ENCODE results near the gene RXRA.

RXRA gene

DNA sequence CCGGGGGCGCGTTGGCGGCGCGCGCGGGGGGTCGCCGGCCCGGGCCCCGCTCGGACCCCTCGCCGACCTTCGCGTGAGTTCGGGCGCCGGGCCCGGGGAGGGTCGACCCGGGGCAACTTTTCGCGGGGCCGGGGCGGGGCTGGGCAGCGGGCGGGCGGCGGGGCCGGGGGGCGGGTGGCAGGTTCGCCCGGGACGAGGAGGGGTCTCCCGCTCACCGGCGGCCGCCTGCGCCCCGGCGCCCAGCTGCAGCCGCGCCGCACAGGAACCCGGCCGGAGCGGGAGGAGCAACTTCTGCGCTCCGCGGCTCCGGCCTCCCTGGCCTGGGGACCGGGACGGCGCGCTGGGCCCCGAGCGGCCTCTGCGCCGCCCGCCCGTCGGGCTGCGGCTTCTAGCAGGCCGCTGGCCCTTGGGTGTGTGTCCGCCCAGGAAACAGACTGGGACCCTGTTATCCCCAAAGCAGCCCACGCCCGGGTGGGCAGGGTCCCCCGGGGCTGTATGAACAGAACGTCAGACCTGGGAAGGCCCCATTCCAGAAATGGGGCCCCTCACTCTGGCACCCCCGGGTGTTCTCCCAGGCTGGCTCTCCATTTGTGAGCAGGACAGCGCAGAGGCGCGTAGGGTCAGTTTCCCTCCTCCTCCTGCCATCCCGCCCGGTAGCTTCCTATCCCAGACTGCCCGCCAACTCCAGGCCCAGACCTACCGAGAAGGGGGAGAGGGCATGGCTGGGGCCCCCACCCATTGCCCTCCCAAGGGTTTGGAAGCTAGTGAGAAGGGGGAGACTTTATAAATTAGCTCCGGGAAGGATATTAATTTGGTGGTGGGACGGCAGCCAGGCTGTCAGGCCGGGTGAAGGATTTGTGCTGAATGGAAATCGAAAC lies 708 bp downstream of the RXRA start:
- no peak for DNase-seq

DNA sequence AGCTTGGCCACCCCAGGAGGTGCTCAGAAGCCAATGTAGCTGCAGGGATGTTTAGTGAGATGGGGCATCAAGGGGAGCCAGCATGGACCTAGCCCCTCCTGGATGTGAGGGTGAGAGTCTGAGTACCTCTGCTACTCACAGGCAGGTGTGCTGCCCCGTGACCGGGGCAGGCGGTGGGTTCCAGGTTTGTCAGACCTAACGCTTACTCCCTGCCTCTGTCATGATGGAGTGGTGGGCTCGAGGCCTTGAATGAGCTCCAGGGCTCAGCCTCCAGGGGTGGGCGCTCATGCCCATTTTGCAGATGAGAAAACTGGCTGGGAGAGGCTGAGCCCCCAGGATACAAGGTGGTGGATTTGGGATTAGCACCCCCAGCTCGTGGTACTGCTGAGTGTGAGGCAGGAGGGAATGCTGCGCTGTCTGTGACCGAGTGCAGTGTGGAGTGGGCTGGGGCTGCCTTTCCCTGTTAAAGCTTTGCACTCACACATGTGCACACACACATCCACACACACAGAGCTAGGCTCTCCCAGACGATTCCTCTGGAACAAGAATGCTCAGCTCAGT lies 1.5 kb downstream of the RXRA start:
- DNase-seq, result no peak

DNA sequence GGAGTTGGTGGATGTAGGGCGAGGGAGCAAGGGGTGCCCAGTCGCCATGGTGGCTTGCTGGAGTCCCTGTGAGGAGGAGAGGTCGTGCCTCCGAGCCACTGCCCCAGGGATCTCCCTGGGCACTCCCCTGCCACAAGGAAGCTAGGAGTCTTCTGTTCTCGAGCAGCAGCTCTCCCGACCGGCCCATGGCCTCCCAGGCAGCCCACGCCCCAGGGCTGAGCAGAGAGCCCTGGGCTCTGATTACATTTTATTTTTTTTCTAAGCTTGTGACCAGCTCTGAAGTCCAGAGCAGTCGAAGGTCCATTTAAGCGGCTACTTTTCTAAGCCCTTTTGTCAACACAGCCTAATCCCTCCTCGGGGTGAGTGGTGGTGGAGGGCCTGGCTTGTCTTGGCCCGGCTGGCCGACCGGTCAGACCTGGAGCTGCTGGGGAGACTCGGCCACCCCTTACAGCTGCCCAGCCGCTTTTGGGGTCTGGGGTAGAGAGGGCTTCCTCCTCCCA lies 2.1 kb downstream of the RXRA start:
- DNase-seq, result no peak

DNA sequence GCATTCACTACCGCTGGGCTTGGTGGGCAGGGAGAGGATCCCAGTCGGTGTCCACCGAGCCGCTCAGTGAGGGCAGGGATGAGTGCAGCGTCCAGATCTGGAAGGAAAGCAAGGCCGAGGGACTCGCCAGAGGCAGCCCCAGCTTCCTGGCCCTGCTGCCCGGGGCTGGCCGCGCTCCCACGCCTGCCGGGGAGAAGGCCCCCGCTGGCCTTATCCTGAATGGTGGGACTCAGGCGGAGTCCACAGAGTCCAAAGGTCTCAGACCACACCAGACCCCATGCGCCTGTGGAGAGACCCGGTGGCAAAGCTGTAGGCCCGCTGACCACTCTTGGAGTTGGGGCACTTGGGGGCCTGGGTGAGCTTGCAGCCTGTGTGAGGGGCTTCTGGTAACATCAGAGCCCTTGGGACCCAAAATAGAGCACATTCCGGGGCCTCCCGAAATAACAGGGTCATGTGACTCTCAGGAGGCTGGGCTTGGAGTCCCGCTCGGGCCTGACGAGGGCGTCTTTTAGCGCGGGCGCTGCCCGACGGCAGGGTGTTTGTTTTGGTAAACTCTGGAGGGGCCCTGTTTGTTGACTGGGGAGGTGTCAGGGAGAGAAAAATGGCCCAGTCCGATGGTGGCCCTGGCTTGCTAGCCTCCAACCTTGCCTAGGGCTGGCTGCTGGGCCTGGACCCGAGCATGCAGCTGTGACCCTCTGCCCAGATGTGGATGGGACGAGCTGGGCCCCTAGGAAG lies 2.8 kb downstream of the RXRA start:
- no peak for DNase-seq

GRCh38 chr9:134329576-134329855 lies 3.3 kb downstream of the RXRA start:
- no peak for DNase-seq

DNA sequence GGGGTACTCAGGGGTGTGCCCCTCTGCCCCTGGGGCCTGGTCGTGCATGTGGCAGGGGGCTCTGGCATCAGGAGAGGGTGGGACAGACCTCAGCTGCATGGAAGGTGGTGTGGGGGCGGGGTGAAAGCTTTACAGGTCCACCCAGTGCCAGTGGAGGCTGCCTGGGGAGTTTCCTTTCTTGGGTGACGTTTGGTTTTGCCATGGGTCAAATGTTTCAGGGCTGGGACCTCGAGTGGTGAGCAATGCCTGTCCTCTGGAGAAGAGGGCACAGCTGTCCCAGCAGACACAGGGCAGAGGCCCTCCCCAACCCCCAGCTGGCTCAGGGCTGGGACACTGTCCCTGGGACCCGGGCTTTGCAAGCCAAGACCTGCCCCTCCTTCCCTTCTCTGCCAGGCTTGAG lies 3.6 kb downstream of the RXRA start:
- no peak for DNase-seq

DNA sequence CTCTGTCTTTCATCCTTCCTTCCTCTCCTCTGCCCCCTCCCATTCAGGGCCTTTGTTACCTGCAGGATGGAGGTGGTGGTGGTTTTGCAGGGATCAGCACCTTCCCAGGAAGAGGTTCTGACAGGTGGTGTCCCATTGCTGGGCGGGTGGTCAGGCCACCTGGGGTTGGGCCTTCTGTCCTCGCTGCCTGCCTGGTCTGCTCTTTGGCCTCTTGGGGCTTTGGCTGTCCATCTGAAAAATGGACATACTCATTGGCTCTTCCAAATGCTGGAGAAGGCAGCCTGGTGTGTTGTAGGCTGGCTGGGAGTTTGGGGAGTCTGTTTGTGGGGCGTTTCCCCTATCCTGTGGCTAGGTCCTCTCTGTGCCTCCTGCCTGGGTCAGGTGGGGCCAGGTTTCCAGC lies 4.3 kb downstream of the RXRA start:
- no peak for DNase-seq

DNA sequence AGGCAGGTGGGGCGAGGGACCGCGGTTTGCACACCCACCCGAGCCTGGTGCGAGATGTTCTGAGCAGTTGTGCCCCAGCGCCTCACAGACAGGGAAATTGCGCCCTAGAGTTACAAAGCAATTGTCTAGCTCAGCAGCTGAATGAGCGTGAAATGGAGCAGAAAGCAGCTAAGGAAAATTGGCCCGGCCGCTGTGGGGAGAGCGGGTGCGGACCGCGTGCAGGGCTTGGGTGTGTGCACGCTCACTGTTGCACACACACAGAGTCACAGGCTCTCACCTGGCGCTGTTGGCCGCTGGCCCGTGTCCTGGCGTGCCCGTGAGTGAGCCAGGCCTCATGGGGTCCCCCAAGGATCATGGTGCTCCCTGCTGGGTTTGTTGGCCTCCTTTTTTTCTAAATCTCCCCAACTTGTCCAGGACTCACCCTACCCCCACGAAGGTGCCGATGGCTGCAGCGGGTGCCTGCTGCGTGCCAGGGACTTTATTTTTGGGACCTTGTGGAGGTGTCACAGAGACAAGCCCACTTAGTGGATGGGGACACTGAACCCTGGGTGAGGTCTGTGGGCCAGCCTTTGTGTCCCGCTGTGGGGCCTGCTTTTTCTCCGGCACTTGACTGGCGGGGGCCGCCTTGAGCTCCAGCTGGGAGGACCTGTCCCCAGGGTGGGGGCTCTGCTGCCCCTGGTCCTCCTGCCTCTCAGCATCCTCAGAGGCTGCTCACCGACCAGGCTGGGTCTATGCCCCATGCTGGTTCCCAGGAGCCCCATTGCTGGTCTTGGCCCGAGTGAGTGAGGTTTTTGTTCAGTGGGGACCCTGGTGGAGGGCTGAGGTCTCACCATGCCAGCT lies 5.2 kb downstream of the RXRA start:
- no peak for DNase-seq

GRCh38 chr9:134332266-134332665 lies 6.0 kb downstream of the RXRA start:
- no peak for DNase-seq

- no peak for DNase-seq
Measured at GRCh38 chr9:134332841-134333233, 6.6 kb downstream of the RXRA start.

DNA sequence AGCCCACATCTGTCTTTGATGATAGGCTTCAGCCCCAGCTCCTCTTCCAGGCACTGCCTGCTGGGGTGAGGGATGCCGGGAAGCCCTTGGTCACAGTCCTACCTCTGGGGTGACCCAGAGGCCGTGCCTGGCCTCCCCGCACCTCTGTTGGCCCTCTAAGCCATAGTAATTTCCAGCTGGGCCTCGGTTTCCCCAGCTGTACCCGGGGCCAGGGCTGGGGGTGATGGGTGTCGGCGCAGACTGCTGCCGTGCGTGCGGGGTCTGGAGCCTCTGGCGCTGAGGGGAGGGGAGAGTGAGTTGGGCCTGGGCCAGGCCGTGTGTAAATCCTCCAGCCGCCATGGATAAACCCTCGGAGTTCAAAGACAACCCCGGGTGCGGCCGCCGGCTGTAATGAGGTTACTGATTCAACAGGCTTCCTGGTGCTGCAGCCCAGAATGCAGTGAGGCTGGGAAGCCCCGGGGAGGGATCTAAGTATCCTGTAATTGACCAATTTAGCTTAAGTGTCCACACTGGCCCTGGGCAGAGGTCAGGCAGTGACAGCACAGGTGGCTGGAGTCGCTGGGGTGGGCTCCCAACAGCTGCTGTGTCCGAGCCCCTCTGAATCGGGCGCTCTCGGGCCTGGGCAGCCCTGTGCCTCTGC lies 7.1 kb downstream of the RXRA start:
- DNase-seq, result no peak

DNA sequence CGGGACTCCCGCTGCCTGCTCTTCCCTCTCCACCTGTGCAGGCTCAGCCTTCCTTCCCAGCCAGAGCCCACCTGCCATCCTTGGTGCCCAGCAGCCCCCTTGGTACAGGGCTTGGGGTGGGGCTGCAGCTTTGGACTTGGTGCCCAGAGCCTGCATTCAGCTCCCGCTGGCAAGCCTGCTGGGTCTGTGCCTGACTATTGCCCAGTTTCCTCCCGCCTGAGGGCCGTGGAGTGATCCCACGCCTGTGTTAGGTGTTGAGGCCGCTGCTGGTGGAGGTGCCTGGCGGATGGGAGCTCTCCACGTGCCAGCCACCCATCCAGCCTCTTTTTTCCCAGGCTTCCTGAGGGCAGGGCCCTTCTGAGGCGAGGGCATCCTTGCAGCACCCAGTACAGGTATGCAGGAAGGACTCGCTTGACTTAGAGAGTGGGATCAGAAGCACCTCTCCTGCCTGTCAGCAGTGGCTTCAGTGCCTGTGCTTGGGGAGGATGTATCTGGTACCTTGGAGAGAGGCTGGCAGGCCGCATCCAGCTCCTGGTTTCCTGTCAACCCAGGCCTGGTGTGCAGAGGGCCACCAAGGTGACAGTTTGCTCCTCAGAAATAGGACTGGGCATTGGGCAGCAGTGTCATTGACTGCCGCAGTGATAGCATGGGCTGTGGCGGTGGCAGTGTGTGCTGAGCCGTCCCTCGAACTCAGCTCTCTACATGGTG lies 7.8 kb downstream of the RXRA start:
- no peak for DNase-seq

GRCh38 chr9:134335061-134335460 lies 8.8 kb downstream of the RXRA start:
- no peak for DNase-seq

DNA sequence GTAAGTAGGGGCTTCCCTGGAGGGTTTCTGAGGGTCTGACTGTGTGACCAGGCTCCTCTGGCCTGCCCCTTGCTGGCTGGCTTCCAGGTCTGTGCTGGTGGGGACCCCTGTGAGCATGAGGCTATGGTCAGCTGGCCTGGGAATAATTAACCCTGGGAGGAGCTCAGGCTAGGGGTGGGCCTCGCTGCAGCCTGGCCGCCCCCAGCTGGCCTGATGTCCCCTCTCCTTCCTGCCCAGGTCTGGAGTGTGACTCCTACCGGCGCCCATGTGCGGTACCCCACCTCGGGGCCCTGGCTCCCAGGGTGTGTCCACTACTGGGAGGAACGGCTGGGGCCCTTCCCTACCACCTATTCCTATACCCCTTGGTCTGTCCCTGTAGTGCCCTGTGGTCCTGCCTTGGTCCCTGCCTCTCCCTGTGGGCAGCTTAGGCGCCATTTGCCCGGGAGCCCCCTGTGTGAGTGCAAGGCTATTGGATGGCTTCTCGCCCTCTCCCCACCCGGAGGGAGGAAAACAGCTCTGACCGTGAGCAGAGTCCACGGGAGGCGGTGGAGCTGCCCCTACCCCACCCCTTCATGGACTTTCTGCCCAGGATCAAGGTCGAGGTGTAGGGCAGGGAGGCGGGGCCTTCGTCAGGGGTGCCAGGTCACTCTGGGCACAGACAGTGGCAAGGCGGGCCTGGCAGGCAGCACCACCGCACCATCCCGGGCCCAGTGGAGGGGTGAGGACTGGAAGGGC lies 9.4 kb downstream of the RXRA start:
- DNase-seq, result no peak

- no peak for DNase-seq
Measured at GRCh38 chr9:134336228-134336627, 10.0 kb downstream of the RXRA start.

GRCh38 chr9:134336924-134337323 lies 10.7 kb downstream of the RXRA start:
- DNase-seq, result no peak

GRCh38 chr9:134337469-134337868 lies 11.2 kb downstream of the RXRA start:
- DNase-seq, result no peak

- DNase-seq, result no peak
Measured at GRCh38 chr9:134338394-134339182, 12.3 kb downstream of the RXRA start.

DNA sequence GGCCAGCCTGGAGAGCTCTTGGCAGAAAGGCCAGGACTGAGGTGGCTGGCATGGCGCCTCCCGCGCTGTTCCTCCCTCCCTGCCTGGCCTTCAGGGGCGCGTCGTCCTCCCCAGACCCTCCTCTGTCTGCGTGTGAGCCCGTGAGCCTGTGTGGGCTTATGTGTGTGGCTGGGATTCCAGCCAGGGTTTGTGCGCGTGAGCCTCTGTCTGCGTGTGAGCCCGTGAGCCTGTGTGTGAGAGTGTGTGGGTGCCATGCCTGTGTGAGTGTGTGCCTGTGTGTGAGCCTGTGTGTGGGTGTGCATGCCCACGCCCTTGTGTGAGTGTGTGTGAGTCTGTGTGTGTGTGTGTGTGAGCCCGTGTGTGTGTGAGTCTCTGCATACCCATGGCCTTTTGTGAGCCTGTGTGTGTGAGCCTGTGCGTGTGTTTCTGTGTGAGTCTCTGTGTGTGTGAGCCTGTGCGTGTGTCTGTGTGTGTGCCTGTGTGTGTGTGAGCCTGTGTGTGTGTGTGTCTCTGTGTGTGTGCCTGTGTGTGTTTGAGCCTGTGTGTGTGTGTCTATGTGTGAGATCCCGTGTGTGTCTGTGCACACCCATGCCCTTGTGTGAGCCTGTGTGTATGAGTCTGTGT lies 13.0 kb downstream of the RXRA start:
- no peak for DNase-seq
